Mucosa of stomach (tissue), 1 donor: ENCODE measurements around the gene OCEL1.

Source experiments
- H3K27me3 ChIP-seq: one replicate; pipeline ENCODE4 v1.7.0; 2013; ENCODE audit warnings: mild to moderate bottlenecking, low read length; ENCODE audit not compliant: control insufficient read depth, insufficient read depth
- H3K36me3 ChIP-seq: one replicate; pipeline ENCODE4 v1.7.0; 2013; ENCODE audit warnings: low read length; ENCODE audit not compliant: control insufficient read depth, insufficient read depth
- H3K4me1 ChIP-seq: one replicate; pipeline ENCODE4 v1.7.0; 2013; ENCODE audit warnings: mild to moderate bottlenecking, low read length; ENCODE audit not compliant: control insufficient read depth, insufficient read depth
- H3K4me3 ChIP-seq: one replicate; pipeline ENCODE4 v1.7.0; 2013; ENCODE audit warnings: low read length
- H3K9ac ChIP-seq: one replicate; pipeline ENCODE4 v1.7.0; 2013; ENCODE audit warnings: mild to moderate bottlenecking, low read length, moderate library complexity
- H3K9me3 ChIP-seq: one replicate; pipeline ENCODE4 v1.7.0; 2013; ENCODE audit warnings: mild to moderate bottlenecking, low read length, moderate library complexity; ENCODE audit not compliant: control insufficient read depth
- donor health status: Pancreatic carcinoma.

OCEL1 gene

DNA sequence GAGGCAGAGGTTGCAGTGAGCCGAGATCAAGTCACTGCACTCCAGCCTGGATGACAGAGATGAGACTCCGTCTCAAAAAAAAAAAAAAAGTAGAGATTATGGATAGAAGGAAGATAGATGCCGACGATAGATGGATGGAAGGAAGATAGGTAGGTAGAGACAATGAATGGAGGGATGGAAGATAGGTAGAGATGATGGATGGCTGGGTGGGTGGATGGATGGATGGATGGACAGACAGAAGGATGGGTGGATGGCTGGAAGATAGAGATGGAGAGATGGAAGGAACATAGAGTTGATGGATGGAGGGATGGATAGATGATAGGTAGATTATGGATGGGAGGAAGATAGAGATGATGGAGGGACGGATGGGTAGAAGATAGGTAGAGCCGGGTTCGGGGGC, 29.4 kb upstream of the OCEL1 start:
- peaks cover 5% of the 10 kb centered on the region for H3K36me3 ChIP-seq

GRCh38 chr19:17197666-17198065, 28.4 kb upstream of the OCEL1 start:
- H3K4me1 ChIP-seq = no peaks in the 10 kb centered on the region
- no peaks in the 10 kb centered on the region for H3K27me3 ChIP-seq
- no peaks in the 10 kb centered on the region for H3K9me3 ChIP-seq
- H3K4me3 ChIP-seq = no peak overlapping the region
- H3K36me3 ChIP-seq = peaks cover 9% of the 10 kb centered on the region
- no peak overlapping the region for H3K9ac ChIP-seq

More for the DNA sequence above, 29.4 kb upstream of the OCEL1 start:
- no peaks in the 10 kb centered on the region for H3K27me3 ChIP-seq
- H3K9me3 ChIP-seq = no peaks in the 10 kb centered on the region
- H3K9ac ChIP-seq = no peak overlapping the region
- no peak overlapping the region for H3K4me3 ChIP-seq
- no peaks in the 10 kb centered on the region for H3K4me1 ChIP-seq

DNA sequence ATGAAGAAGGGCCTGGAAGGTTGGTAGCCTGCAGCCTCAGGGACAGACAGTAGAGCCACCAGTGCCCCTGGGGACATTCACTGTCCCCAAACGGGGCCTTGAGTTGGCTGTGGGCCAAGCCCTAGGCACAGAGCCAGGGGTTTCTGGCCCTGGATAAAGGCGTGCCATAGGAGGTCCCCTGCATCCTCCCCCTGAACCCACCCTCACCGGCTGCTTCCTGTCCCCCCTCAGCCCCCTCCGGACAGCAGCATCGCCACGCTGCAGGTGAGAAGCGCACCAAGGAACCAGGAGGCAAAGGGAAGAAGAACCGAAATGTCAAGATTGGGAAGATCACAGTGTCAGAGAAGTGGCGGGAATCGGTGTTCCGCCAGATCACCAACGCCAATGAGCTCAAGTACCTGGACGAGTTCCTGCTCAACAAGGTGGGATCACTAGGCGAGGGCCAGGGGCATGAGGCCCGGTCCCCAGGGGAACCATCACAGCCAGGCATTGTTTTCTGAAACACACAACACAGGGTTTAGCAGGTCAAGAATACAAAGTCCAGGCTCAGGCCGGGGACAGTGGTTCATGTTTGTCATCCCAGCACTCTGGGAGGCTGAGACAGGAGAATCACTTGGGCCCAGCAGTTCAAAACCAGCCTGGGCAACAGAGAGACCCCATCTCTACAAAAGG, 25.5 kb upstream of the OCEL1 start:
- Histone ChIP-seq H3K4me3 (no peak overlapping the region), H3K27me3 (no peaks in the 10 kb centered on the region), H3K4me1 (peaks cover 6% of the 10 kb centered on the region), H3K9me3 (no peaks in the 10 kb centered on the region), H3K9ac (no peak overlapping the region), H3K36me3 (peaks cover 9% of the 10 kb centered on the region)

DNA sequence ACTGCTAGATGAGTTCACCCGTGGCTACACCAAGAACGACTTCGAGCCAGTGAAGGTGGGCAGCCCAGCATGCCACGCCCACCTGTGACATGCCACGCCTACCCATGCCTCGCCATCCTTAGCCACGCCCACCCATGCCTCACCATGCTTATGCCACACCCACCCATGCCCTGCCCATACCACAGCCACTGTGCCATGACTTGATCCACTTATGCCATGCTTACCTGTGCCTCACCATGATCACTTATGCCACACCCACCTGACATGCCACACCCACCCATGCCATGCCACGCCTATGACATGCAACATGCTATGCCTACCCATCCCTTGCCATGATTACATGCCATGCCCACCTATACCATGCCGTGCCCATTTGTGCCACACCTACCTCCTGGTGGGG, 23.8 kb upstream of the OCEL1 start:
- H3K36me3 ChIP-seq = peaks cover 9% of the 10 kb centered on the region

GRCh38 chr19:17202713-17203112, 23.3 kb upstream of the OCEL1 start:
- H3K36me3 ChIP-seq = peaks cover 9% of the 10 kb centered on the region
- H3K27me3 ChIP-seq = no peaks in the 10 kb centered on the region
- no peak overlapping the region for H3K4me3 ChIP-seq
- peaks cover 7% of the 10 kb centered on the region for H3K4me1 ChIP-seq
- H3K9ac ChIP-seq = no peak overlapping the region
- no peaks in the 10 kb centered on the region for H3K9me3 ChIP-seq

More for the DNA sequence above, 23.8 kb upstream of the OCEL1 start:
- Histone ChIP-seq H3K4me3 (no peak overlapping the region), H3K9ac (no peak overlapping the region), H3K9me3 (no peaks in the 10 kb centered on the region), H3K27me3 (no peaks in the 10 kb centered on the region), H3K4me1 (peaks cover 7% of the 10 kb centered on the region)

- H3K9me3 ChIP-seq = no peaks in the 10 kb centered on the region
- H3K36me3 ChIP-seq = peaks cover 12% of the 10 kb centered on the region
- H3K4me1 ChIP-seq = peaks cover 11% of the 10 kb centered on the region
- H3K27me3 ChIP-seq = no peaks in the 10 kb centered on the region
- no peak overlapping the region for H3K4me3 ChIP-seq
- no peak overlapping the region for H3K9ac ChIP-seq
Observed at GRCh38 chr19:17205237-17206140, 20.5 kb upstream of the OCEL1 start.

- Histone ChIP-seq H3K4me1 (peaks cover 11% of the 10 kb centered on the region), H3K27me3 (no peaks in the 10 kb centered on the region), H3K9ac (no peak overlapping the region), H3K9me3 (no peaks in the 10 kb centered on the region), H3K36me3 (peaks cover 5% of the 10 kb centered on the region), H3K4me3 (no peak overlapping the region)
Observed at GRCh38 chr19:17206736-17207581, 19.1 kb upstream of the OCEL1 start.

GRCh38 chr19:17209126-17210036, 16.6 kb upstream of the OCEL1 start:
- no peaks in the 10 kb centered on the region for H3K9me3 ChIP-seq
- H3K4me1 ChIP-seq = peaks cover 13% of the 10 kb centered on the region
- H3K36me3 ChIP-seq = peaks cover 5% of the 10 kb centered on the region
- H3K4me3 ChIP-seq = no peak overlapping the region
- no peak overlapping the region for H3K9ac ChIP-seq
- no peaks in the 10 kb centered on the region for H3K27me3 ChIP-seq

- Histone ChIP-seq H3K27me3 (no peaks in the 10 kb centered on the region), H3K9ac (no peak overlapping the region), H3K4me3 (no peak overlapping the region), H3K36me3 (peaks cover 5% of the 10 kb centered on the region), H3K9me3 (no peaks in the 10 kb centered on the region), H3K4me1 (peaks cover 16% of the 10 kb centered on the region)
Observed at GRCh38 chr19:17210296-17210695, 15.7 kb upstream of the OCEL1 start.

DNA sequence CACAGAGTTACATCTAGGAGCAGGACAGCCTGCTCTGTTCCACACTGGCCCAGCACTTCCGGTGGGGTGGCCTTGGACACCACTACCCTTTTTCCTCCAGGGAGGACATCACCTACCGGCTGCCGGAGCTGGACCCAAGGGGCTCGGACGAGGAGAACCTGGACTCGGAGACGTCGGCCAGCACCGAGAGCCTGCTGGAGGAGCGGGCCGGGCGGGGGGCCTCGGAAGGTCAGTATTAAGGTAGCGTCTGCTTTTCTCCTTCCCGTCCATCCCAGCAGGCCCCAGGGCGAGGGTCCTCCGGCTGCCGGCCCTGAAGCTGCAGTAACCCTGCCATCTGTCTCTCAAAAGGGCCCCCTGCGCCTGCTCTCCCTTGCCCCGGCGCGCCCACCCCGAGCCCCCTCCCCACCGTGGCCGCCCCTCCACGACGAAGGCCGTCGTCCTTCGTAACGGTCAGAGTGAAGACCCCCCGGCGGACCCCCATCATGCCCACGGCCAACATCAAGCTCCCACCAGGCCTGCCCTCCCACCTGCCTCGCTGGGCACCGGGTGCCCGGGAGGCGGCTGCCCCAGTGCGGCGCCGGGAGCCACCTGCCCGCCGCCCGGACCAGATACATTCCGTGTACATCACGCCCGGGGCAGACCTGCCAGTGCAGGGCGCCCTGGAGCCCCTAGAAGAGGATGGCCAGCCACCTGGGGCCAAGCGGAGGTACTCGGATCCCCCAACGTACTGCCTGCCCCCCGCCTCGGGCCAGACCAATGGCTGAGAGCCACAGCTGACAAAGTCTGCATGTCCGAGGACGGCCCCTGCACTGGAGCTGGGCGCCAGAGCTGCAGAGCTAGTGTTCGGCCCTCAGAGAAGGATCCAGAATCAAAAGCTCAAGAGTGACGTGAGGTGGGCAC, 14.2 kb upstream of the OCEL1 start:
- no peak overlapping the region for H3K9ac ChIP-seq
- H3K4me1 ChIP-seq = peaks cover 19% of the 10 kb centered on the region
- H3K36me3 ChIP-seq = peaks cover 5% of the 10 kb centered on the region
- H3K4me3 ChIP-seq = no peak overlapping the region
- H3K9me3 ChIP-seq = no peaks in the 10 kb centered on the region
- H3K27me3 ChIP-seq = no peaks in the 10 kb centered on the region
